Head of caudate nucleus (tissue), 42 donors: ENCODE measurements around the gene AKAP3.

ENCODE experiments used
- DNase-seq, 42 donors: peaks; one replicate each; pipeline versions ENCODE4 v3.0.0 to v3.0.0-alpha.2; 2020 to 2021; ENCODE audit warnings: mixed read lengths in 7 of 42
- intact Hi-C: fragments of 100-400 bp; cut with DNase I; formaldehyde crosslinking; loops from one replicate; pipeline ENCODE4 v1.15.0; 2022

The AKAP3 gene

DNA sequence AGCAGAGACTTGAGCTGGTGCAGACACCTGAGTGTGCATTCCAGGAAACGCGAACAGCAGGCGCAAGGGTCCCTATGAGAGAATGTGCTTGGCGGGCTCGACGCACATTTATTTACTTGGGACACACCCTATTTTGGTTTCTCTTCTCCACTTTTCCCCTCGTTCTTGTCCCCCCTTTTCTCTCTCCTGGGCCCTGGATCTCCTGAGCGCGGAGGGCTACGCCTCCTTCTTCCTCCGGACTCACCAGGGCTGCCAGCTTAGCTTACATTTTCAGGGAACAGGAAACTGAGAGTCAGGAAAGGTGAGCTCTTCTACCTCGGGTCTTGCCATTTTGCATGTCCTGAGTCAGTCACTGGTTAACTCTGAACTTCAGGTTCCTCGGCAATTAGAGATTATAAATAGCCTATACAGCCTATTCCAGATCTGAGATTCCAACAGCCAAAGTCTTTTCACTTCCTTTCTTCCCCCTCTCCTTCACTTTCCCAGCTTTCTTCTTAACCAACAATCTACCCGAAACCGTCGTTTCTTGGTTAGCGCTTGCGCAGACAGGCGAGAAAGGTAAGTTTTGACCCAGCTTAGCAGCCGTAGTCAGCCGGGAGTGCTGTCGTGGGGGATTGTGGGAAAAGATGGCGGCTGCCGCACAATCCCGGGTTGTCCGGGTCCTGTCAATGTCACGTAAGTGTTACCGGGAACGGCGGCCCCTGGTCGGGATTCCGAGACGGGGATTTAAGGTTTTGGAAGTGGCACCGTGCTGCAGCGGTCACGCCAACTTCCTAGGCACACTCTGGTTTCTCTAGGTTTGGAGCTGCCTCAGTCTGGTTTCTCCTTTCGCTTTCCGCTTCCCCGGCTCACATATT lies at the start of gene AKAP3, which contains the start of gene NDUFA9:
Gene AKAP3 (minus strand): TSS at position 551 of the 857 bp plus-strand sequence. CDS start 10,855 bp downstream, outside the sequence.
Gene NDUFA9 (plus strand): TSS at position 614 of the 857 bp plus-strand sequence. CDS start 13 bp downstream, at position 627.
- intact Hi-C loops = loop anchor here (5.0 kb wide), 1 partner anchor 36 kb away; no protein-coding TSS in a partner anchor
- peak; percentile 75 to 95 (median 86) for DNase-seq

DNA sequence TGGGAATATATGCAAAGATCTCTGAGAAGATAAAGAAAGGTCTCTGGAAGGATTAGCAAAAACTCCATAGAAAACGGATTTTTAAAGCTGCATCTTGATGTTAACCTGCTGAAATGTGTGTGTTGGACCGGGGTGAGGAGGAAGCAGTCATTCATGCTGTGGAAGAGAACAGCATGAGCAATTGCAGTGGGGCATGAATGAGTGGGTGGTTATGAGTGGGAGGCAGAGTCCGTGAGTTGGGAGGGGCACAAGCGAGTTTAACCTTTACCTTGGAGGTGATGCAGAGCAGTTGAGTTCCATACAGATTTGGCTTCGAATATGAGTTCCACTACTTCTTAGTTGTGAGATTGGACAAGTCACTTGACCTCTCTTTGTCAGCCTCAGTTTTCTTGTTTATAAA lies 41.9 kb upstream of the AKAP3 start:
- intact Hi-C loops = no loop called here
- DNase-seq = no peak

DNA sequence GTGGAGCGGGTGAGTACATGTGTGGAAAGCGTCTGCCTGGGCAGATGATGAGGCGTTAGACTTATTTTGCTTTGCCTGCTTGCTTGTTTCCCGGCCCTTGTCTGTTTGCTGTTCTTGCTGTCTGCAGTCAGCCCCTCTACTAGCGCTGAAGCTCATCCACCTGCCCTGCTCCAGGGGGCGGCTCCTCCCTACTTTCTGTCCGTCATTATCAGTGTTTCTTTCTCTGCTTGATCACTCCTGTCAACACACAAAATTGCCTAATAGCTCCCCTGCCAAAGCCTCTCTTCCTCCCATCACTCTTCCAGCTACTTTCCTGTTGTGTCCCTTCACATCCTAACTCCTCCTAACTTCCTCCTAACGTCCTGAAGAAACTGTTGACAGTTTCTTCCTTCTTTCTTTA lies 36.5 kb upstream of the AKAP3 start:
- intact Hi-C loops = no loop called here
- no peak for DNase-seq

DNA sequence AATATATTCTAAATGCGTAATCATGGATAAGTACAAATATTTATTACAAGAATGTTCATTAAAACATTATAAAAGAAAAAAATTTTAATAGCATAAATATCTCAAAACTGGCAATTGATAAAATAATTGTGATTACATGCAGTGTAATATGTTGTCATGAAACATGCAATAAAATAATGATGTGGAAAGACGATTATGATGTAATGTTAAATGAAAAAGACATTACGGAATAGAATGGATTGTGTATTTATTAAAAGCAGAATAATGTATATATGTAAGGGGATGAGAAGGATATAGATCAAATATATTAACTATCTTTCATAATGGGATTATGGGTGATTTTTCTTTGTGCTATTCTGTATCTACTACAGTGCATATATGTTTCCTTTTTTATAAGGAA lies 32.9 kb upstream of the AKAP3 start:
- intact Hi-C loops = no loop called here

DNA sequence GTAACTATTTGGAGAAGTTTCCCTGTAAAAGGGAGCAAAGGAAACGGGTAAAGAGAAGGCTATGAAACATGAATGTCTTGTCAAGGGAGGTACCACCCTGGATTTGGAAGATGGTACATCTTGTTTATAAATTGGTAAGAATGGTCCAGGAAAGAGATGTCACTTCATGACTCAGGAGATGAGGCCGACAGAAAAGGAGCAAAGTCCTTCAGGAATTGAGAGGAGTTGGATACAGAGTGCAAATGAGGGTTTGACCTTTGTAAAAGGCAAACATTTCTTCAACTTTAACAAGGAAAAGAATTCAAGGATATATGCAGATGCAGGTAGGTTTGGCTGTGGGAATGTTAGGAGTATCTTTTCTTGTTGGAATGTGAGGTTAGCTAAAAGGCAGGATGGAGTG lies 30.9 kb upstream of the AKAP3 start:
- DNase-seq = no peak

More for the DNA sequence above, 32.9 kb upstream of the AKAP3 start:
- DNase-seq = no peak

DNA sequence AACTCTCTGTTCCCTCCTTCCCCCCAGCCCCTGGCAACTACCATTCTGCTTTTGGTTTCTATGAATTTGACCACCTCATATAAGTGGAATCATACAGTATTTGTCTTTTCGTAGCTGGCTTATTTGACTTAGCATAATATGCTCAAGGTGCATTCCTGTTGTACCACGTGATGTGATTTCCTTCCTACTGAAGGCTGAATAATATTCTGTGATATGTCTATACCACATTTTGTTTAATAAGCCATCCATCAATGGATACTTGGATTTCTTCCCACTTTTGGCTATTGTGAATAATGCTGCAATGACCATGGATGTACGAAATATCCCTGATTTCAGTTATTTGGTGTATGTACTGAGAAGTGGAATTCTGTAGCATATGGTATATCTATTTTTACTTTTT lies 16.4 kb upstream of the AKAP3 start:
- DNase-seq = no peak
- intact Hi-C loops = no loop called here

More for the DNA sequence above, 30.9 kb upstream of the AKAP3 start:
- intact Hi-C loops = no loop called here

DNA sequence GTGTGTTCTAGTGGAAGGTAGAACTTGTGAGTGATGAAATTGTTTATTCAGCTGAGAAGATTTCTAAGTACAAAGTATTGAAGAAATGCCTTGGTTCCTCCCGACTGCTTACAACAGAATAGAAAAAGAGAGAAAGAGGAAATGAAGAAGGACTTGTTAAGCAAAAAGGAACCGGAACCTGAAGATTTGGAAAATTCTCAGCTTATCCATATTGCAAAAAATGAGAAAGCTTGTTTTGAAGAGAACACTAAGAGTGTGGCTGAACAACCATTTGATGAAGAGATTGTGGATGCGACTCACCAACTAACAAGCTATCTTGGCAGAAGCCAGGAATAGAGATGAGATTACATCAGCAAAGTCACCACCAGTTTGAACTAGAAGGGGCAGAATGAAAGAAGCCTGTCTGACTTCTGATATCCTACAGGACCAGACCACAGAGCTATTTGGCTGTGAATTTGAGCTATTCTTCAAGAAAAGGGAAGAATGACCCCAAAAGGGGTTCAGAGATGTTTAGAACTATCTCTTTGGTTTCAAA lies 15.2 kb upstream of the AKAP3 start:
- intact Hi-C loops = no loop called here
- no peak for DNase-seq

DNA sequence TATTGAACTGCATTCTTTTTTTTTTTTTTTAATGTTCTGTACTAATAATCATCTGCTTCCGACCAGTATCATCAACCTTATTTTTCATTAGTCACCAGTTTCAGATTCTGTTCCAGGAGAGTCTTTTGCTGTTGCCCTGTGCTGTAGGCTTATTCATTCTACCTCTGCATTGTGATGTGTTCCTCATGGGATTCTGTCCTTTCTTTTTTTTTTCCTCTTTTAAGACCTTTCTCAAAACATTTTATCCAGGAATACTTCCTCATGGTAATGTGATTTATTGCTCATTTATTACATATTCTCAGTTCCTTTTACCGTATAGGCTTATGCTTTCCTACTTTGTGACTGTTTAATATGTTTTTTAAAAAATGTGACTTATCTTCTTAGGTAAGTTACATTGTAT lies 4.8 kb upstream of the AKAP3 start:
- intact Hi-C loops = no loop called here

DNA sequence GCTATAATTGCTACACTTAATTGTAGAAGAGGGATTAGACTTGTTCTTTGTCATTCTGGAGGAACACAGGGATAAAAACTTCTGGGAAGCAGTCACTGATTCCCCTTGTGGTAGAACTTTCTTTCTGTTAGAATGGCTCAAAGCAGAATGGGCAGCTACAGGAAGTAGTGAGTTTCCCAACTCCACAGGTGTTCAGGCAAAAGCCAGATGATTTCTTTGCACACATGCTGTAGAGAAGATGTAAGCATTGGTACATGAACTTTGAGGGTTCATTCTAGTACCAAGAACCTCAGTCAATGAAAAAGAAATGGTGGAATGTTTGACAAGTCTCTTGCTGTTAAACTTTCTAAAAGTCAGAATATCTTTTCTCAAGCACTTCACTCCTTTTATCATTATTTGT lies 4.4 kb upstream of the AKAP3 start:
- no peak for DNase-seq
- intact Hi-C loops = no loop called here

More for the DNA sequence above, 4.8 kb upstream of the AKAP3 start:
- no peak for DNase-seq

DNA sequence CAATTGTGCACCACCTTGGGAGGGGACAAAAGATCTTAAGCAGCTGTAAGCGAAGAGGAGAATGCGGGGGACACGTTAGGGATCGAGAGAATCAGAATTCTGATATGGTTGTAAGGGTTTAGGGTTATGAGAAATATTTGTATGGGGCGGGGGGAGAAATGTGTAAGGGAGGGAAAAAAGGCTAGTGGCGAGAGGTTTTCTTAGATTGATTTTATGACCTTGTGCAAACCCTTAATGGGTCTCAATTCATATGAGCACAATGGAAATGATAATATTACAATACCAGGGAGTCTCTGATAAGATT lies 459 bp upstream of the AKAP3 start:
- DNase-seq = no peak
- intact Hi-C loops = loop anchor here (5.0 kb wide), 1 partner anchor 37 kb away; no protein-coding TSS in a partner anchor

DNA sequence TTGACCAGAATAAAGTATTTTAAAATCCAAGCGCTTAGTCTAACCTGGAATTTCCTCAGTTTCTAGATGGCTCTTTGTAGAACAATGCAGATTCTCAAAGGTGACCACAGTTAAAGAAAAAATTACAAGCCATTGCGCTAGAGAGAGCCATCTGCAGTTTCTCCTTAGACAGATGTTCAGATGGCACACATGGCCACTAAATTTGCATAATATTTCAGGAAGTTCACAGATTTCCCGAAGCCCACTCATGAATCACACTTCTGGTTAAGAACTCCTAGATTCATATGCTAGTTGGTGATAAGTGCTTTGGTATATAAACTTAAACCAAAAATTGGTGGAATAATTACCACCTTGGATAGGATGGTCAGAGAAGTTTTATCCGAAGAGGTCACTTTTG lies 749 bp downstream of the AKAP3 start:
- intact Hi-C loops = loop anchor here (5.0 kb wide), 1 partner anchor 36 kb away; no protein-coding TSS in a partner anchor
- DNase-seq = no peak

DNA sequence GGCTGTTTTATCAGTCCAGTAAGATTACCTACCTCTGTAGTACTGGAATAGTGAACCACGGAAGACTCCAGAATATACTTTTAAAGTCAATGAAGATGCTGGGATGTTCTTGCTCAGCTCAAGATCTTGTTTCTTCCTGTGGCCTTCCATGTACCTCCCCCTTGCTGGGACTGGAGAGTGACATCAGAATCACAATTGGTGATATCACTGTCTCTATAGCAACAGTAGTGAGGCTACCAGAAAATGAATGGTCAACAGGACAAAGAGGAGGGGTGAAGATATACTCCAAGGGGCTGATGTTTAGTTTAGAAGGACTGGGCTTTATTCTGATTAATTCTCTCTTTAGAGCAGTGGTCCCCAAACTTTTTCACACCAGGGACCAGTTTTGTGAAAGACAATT lies 3.8 kb downstream of the AKAP3 start:
- DNase-seq = no peak
- intact Hi-C loops = loop anchor here (5.0 kb wide), 1 partner anchor 33 kb away; no protein-coding TSS in a partner anchor

DNA sequence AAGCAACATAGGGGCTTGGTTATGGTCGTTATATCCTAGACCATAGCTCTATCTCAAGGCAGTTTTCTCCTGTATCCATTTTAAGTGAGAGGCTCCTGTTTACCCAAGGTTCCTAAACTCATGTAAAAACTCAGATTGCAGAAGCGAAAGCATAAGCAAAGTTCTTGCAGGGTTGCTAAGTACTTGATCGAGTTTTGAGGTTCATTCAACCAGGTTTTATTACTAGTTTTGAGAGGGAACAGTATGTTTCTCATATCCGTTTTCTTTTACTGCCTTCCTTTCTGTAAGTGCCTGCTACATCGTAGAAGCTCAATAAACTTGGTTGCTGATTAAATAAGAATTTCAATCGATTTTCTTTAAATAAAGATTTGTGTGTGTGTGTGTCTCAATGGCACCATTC lies 5.1 kb downstream of the AKAP3 start:
- DNase-seq = no peak
- intact Hi-C loops = no loop called here

DNA sequence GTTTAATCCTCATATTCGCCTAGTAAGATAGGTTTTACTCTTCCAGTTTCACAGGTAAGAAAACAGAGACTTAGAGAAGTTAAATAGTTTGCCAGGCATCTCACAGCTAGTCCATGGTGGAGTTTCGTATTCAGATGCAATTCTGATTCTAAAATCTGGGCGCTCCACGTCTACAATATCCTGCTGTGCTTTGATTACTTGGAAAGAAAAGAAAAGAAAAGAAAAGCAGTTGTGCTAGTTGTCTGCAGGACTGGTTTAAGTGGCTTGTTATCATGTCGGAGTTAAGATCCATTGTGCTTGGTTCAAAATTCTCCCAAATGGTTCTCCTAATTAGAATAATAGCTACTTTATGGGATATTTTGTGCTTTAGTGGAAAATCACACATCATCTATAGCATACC lies 18.6 kb downstream of the AKAP3 start:
- intact Hi-C loops = no loop called here
- no peak for DNase-seq

DNA sequence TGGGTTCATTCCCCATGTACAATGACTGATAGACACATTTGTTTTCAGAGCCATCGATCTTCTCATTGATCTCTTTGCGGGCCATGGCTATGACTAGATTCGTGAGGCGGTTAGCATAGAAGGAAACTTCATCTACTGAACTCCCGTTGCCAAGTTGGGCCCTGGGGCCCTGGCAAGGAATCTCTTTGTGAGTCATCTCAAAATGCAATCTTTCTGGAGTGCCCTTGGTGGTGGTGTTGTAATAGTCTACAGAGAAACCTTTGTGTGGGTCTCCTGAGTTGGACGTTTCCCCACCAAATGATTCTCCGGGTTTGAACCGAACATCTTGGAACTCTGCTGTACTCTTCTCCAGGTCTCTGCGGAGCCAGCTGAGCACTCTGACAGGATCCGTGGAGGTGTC lies 20.4 kb downstream of the AKAP3 start:
- no peak for DNase-seq
- intact Hi-C loops = no loop called here

DNA sequence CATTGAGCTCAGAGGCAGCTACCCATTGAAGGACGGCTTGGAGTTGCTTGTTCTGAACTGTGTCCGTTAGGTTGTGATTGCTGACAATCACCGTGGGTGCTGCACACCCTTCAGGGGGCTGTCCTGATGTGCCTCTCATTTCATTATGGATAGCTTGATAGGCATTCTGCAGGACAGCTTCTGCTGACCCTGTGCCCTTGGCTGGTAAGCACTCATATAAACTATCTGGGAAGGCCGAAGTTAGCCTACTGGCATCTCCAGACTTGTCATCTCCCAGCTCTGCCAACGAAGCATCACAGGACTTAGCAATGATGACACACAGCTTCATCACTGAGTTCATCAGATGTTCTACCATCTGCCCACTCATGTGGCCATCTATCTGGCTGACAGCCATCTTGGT lies 22.3 kb downstream of the AKAP3 start:
- DNase-seq = no peak
- intact Hi-C loops = no loop called here

DNA sequence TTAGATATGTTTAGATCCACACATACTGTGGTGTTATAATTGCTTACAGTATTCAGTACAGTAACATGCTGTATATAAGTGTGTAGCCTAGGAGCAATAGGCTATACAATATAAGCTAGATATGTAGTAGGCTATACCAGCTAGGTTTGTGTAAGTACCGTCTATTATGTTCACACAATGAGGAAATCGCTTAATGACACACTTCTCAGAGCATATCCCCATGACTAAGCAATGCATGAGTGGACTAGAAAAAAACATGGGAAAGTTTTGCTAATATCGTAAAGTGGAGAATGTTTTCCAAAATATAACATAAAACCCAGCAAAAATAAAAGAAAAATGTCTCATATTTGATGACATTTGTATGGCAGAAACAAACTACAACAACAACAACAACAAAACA lies 27.3 kb downstream of the AKAP3 start:
- DNase-seq = no peak
- intact Hi-C loops = no loop called here

DNA sequence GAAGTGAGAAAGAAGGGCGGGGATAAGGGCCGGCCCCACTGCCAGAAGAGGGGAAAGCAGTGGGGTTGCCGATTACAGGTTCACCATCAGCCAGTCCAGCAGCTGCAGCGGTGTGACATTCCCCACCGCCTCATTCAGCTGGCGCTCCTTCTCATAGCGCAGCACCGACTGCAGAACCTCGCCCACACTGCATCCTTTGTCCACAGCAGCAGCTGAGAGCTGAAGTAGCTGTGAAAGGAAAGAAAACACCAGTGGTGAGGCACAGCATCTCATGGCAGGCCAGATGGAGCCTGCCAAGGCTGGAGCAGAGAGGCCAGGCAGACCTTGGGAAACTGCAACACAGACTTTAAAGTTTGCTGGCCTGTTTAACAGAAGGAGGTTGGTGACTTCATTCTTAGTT lies 33.2 kb downstream of the AKAP3 start:
- intact Hi-C loops = no loop called here
- DNase-seq = peak in 34 of 42 donors; percentile 7 to 66 (median 33)

DNA sequence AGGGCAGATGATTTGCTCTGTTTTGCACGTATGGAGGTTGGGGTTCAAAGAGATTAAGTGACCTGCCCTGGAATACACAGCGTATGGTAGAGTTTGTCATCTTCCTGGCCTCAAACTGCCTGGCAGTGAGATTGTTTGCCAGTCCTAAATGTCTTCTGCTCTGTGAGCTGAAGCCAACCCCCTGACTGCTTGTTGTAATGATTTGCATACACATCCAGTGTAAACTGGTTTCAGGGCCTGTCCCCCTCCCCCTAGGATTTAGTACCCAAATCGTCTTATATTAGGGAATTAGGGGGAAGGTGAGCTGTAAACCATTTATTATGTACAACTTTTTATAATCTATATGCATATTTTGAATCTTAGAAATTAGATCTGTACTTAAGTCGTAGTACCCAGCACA lies 38.4 kb downstream of the AKAP3 start:
- intact Hi-C loops = loop anchor here (5.0 kb wide), 1 partner anchor 37 kb away; the partner anchor contains the start of genes AKAP3 and NDUFA9
- DNase-seq = no peak

DNA sequence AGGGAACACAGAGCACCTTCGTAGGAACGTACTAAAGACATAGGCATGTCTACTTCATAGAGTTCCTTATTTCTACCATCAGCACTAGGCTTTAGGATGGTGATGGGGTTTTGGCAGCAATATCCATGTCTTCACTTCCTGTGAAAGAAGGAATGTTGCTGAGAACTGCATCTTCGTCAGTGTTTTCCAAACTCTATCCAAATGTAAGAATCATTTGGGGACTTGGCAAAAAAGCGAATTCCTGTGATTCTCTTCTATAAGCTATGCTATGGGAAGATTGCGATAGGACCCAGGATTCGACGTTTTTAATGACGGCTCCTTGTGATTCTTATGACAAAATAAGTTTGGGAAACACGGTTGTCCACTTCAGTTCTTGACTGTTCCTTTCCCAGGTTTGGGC lies 39.8 kb downstream of the AKAP3 start:
- intact Hi-C loops = loop anchor here (10.0 kb wide), 1 partner anchor 146 kb away; no protein-coding TSS in a partner anchor
- DNase-seq = no peak
